ENCODE measurements around the gene GCM1. TPM values are rescaled to one million over a fixed set of nuclear protein-coding genes. Genes with fewer than 3 reads are reported as not detected.

Gene GCM1
- total RNA-seq, 6 experiments from 2014 or later: not detected

GRCh38 chr6:53125276-53125675 is 23.4 kb downstream of the GCM1 start:
- Histone ChIP-seq H3K36me3 (no peaks in the 10 kb centered on the region), H3K27me3 (no peaks in the 10 kb centered on the region), H3K27ac (no peak overlapping the region), H3K9me3 (no peaks in the 10 kb centered on the region), H3K4me1 (no peaks in the 10 kb centered on the region), H3K4me3 (no peak overlapping the region)
- intact Hi-C loops (cut with DNase I): no loop called here
- no peak for ATAC-seq
- TF ChIP-seq POLR2A (IDR thresholded peaks at IDR 0.05): no peak
- DNase-seq: no peak
- WGBS (ENCODE audit: insufficient coverage, low coverage, low lambda C conversion rate, missing lambda C conversion rate): 89% methylated on average over 4 of the region's 4 CpGs

- Histone ChIP-seq H3K9me3 (no peaks in the 10 kb centered on the region), H3K36me3 (no peaks in the 10 kb centered on the region), H3K4me3 (no peak overlapping the region), H3K27me3 (no peaks in the 10 kb centered on the region), H3K27ac (no peak overlapping the region), H3K4me1 (no peaks in the 10 kb centered on the region)
- 95% methylated on average over 8 of the region's 10 CpGs for WGBS (ENCODE audit: insufficient coverage, low coverage, low lambda C conversion rate, missing lambda C conversion rate)
- ATAC-seq (no peak), DNase-seq (no peak)
- intact Hi-C loops (cut with DNase I): no loop called here
- TF ChIP-seq CTCF (IDR thresholded peaks at IDR 0.05): no peak
- no peak for TF ChIP-seq POLR2A (IDR thresholded peaks at IDR 0.05)
Observed at GRCh38 chr6:53124131-53124800, 24.4 kb downstream of the GCM1 start.

GRCh38 chr6:53119772-53120409 is 28.8 kb downstream of the GCM1 start:
- Histone ChIP-seq H3K36me3 (no peaks in the 10 kb centered on the region), H3K27me3 (no peaks in the 10 kb centered on the region), H3K4me3 (no peak overlapping the region), H3K27ac (no peak overlapping the region), H3K9me3 (no peaks in the 10 kb centered on the region), H3K4me1 (no peaks in the 10 kb centered on the region)
- TF ChIP-seq POLR2A (IDR thresholded peaks at IDR 0.05) (no peak), CTCF (IDR thresholded peaks at IDR 0.05) (no peak)
- intact Hi-C loops (cut with DNase I): no loop called here
- ATAC-seq: peak in 3 of 4 donors; percentile 28 to 74 (median 28)
- DNase-seq: peak in 1 of 3 donors; percentile 26
- 34% methylated on average over 3 of the region's 4 CpGs for WGBS (ENCODE audit: insufficient coverage, low coverage, low lambda C conversion rate, missing lambda C conversion rate)

GRCh38 chr6:53119349-53119748 is 29.3 kb downstream of the GCM1 start:
- DNase-seq: no peak
- H3K4me1 ChIP-seq: no peaks in the 10 kb centered on the region
- peak; percentile 49 to 88 (median 74) for ATAC-seq
- intact Hi-C loops (cut with DNase I): no loop called here
- H3K36me3 ChIP-seq: no peaks in the 10 kb centered on the region
- no peak overlapping the region for H3K27ac ChIP-seq
- no peak for TF ChIP-seq POLR2A (IDR thresholded peaks at IDR 0.05)
- no peaks in the 10 kb centered on the region for H3K9me3 ChIP-seq
- 67% methylated on average over 1 of the region's 1 CpG for WGBS (ENCODE audit: insufficient coverage, low coverage, low lambda C conversion rate, missing lambda C conversion rate)
- H3K27me3 ChIP-seq: no peaks in the 10 kb centered on the region
- H3K4me3 ChIP-seq: no peak overlapping the region

- WGBS (ENCODE audit: insufficient coverage, low coverage, low lambda C conversion rate, missing lambda C conversion rate): 93% methylated on average over 2 of the region's 2 CpGs
- no peak for ATAC-seq
- no peaks in the 10 kb centered on the region for H3K36me3 ChIP-seq
- H3K4me3 ChIP-seq: no peak overlapping the region
- intact Hi-C loops (cut with DNase I): no loop called here
- no peaks in the 10 kb centered on the region for H3K27me3 ChIP-seq
- no peak for TF ChIP-seq POLR2A (IDR thresholded peaks at IDR 0.05)
- no peak for TF ChIP-seq CTCF (IDR thresholded peaks at IDR 0.05)
- no peaks in the 10 kb centered on the region for H3K9me3 ChIP-seq
- H3K4me1 ChIP-seq: no peaks in the 10 kb centered on the region
- no peak overlapping the region for H3K27ac ChIP-seq
- DNase-seq: no peak
Observed at GRCh38 chr6:53115741-53116140, 32.9 kb downstream of the GCM1 start.
